C4-2B (cell line): ENCODE data around the gene SERTAD3.

ENCODE experiments used
- ZFX ChIP-seq: fragments of 450-650 bp; IDR thresholded peaks from 2 replicates; pipeline ENCODE4 v1.6.1; 2017
- TF ChIP-seq, protein P1 (sequence below): fragments of 450-650 bp; conservative IDR thresholded peaks from 2 replicates; pipeline ENCODE4 v1.5.1; 2017; ENCODE audit warnings: mild to moderate bottlenecking

DNA sequence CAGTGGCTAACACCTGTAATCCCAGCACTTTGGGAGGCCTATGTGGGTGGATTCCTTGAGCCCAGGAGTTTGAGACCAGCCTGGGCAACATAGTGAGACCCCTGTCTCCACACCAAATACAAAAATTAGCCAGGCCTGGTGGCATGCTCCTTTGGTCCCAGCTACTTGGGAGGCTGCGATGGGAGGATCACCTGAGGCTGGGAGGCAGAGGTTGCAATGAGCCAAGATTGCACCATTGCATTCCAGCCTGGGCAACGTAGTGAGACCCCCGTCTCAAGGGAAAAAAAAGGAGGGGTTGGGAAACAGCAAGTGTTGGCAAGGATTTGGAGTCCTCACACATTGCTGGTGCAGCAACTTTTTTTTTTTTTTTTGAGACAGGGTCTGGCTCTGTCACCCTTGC lies 41.9 kb upstream of the SERTAD3 start:
- TF ChIP-seq, protein P1, sequence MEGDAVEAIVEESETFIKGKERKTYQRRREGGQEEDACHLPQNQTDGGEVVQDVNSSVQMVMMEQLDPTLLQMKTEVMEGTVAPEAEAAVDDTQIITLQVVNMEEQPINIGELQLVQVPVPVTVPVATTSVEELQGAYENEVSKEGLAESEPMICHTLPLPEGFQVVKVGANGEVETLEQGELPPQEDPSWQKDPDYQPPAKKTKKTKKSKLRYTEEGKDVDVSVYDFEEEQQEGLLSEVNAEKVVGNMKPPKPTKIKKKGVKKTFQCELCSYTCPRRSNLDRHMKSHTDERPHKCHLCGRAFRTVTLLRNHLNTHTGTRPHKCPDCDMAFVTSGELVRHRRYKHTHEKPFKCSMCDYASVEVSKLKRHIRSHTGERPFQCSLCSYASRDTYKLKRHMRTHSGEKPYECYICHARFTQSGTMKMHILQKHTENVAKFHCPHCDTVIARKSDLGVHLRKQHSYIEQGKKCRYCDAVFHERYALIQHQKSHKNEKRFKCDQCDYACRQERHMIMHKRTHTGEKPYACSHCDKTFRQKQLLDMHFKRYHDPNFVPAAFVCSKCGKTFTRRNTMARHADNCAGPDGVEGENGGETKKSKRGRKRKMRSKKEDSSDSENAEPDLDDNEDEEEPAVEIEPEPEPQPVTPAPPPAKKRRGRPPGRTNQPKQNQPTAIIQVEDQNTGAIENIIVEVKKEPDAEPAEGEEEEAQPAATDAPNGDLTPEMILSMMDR, result no peak
- TF ChIP-seq ZFX, result no peak
